Muscle of arm (tissue), 12 donors: ENCODE results near the gene KAT6B. TPM values are rescaled to one million over a fixed set of nuclear protein-coding genes. Genes with fewer than 3 reads are reported as not detected.
"Not testable (repeated sequence)": the region's sequence is repeated elsewhere in the genome, so short reads cannot be mapped to it uniquely, and the experiment has no call there.

Experiments
- DNase-seq: peaks from one replicate; pipeline ENCODE4 v3.0.0-alpha.2; 2013
- polyA plus RNA-seq, 12 donors: library from polyadenylated mRNA; unstranded; fragments of 120-200 nt; gene quantifications; one replicate each; pipeline ENCODE4 v1.2.1, GENCODE V29; 2013; ENCODE audit not compliant: insufficient read length in 12 of 12

KAT6B gene
- polyA plus RNA-seq, 12 donors: 17.6 to 37.1 (median 19.7) TPM; not detected in 1

DNA sequence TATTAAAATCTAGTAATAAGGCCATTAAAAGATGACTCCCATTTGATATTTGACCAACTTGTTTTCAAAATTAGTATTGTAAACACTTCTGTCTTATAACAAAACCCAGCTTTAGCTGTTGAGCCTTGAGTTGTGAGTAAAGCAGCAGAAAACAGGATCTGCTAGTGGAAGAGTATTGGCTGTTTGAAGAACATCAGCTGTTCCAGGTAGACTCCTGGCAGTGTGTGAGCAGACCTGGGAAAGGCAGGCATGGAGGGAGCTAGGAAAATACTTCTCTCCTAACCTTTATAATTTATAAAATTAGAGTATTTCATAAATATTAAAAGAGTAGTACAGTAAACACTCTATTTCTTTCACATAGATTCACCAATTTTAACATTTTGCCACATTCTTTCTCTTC lies 29.0 kb downstream of the KAT6B start:
- no peak for DNase-seq

DNA sequence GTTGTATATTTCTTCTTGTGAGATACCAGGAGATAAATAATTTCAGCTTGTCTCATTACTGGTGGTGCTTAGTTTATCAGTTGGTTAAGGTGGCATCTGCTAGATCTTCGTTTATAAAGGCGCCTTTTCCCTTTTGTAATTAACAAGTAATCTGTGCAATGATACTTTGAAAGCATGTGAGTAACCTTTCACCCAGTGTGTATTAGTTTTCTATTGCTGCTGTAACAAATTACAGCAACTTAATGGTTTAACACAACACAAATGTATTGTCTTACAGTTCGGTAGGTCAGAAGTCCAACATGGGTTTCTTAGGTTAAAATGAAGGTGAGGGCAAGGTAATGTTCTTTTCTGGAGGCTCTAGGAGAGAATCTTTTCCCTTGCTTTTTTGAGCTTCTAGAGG lies 30.5 kb downstream of the KAT6B start:
- DNase-seq: no peak

DNA sequence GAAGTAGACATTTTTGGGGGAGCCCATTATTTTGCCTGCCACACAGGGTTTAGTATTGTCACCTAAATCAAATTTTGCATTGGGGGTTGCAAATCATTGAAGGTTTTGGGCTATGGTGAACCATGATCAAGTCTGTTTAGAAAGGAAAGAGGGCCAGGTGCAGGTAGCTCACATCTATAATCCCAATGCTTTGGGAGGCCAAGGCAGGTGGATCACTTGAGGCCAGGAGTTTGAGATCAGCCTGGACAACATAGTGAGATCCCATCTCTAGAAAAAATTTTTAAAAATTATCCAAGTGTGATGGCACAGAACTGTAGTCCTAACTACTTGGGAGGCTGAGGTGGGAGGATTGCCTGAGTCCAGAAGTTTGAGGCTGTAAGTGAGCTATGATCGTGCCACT lies 31.2 kb downstream of the KAT6B start:
- DNase-seq: no peak

DNA sequence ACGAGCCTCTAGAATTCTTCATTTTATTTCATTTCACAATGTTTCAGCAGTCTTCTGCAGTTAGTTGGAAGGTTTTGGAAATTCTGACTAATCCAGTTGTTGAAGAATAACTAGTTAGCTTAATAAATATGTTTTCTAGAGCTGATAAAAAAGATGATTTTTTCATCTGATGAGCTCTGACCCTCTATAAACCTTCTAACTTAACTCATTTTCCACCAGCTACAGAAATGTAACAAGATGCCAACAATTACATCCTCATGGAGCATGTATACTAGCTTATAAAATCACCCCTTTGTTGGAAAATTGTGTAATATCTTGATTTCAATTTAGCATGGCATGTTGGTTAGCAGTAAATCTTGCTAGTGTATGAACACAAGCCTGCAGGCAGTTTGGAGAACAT lies 33.1 kb downstream of the KAT6B start:
- no peak for DNase-seq

DNA sequence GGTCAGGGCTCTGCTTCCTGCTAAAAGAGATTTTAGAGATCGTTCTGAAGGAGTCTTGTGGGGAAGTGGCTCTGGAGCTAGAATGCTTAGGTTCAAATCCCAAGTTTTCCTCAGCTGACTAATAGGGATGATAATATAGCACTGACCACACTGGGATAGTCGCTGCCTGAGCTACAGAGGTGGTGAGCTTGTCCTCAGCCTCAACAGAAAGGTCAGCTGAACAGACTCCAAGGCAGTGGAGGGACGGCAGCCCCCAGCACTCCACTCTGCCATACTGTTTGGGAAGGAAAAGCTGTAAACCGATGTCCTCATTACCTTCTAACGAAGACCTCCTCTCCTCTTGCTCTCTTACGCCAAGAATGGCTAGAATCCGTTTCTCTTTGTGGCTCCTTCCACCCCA lies 36.2 kb downstream of the KAT6B start:
- DNase-seq: no peak

DNA sequence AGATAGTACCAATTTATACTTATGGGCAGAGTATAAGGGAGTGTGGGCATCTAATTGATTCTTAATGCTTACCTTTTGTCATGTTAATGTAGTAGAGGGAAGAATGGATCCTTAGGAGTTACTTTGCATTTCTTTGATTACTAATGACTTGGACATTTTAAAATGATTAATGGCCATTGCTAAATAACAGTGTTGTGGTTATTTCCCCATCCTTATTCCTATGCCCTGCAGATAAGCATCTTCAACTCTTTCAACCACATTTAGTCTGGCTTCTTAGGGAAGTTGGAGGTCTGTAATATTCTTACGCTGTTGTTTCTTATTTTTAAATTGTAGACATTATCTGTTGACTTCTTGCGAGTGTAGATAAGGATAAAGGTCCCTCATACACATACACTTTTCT lies 37.2 kb downstream of the KAT6B start:
- no peak for DNase-seq

DNA sequence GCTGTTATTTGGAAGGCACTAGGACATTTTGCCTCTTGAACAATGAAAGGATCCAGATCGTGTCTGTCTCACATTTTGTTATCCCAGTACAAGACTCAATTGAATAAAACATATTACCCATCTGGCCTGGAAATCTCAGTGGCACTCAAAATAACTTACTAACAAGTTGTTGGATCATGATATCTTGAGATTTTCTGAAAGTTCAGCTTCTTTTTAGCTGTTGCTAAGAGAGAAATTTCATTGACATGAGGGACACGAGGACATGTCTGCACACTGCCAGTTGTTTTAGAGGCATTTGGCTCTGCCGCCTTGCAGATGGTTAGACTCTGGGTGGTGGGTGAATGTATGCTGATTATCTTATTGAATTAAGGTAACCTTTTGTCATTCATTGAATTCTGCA lies 41.0 kb downstream of the KAT6B start:
- DNase-seq: no peak

DNA sequence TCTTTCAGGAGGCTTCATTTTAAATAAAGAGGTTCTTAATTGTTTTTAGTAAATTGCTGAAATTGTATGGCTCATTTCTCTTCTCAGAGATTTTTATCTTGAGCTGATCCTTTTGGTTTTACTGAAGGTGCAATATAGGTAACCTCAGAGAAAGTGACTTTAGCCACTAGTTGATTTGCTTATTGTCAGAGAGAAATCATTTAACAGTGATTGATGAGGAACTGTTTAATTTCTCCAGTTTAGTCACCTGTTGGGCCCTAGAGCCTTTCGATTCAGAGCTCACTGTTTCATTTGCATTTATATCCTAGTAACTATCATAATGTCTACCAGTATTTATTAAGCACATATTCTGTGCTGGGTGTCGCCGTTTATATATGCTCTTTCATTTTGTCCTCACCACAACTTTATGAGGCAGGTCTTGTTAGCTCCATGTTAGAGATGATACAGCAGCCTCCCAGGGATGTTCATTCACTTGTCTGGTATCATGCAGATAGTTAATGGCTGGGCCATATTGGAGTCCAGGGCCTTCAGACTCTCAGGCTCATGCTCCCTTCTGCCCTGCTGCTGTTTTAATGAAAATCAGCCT lies 42.1 kb downstream of the KAT6B start:
- no peak for DNase-seq

DNA sequence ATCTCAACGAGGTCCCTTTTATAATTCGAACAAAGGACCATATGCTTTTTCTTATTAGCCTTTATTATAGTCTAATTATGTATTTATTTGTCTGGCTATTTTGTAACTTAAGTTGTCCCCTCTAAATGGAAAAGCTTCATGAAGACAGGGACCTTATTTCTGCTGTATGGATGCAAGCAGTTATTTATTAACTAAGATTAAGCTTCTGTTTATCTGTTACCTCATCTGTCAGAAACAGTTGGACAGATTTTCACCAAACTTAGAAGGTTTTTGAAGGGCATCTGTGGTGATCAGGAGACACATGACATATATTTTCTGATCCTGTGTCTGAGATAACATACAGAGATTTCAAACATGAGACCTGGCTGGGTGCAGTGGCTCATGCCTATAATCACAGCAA lies 43.2 kb downstream of the KAT6B start:
- DNase-seq: no peak

DNA sequence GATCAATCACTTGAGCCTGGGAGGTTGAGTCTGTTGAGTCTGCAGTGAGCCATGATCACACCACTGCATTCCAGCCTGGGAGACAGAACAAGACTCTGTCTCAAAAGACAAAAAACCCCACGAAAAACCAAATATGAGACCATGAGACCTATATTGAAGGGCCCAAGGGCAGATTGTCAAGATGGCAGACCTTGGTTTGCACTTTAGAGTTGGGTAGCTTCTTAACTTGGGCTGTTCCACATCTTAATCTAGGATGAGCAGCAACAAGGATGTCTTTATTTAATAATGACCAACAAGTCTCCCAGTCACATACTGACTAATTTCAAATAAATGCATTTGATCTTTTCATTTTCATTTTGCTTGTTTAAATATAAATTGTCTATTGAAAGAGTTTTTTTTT lies 43.8 kb downstream of the KAT6B start:
- DNase-seq: no peak

DNA sequence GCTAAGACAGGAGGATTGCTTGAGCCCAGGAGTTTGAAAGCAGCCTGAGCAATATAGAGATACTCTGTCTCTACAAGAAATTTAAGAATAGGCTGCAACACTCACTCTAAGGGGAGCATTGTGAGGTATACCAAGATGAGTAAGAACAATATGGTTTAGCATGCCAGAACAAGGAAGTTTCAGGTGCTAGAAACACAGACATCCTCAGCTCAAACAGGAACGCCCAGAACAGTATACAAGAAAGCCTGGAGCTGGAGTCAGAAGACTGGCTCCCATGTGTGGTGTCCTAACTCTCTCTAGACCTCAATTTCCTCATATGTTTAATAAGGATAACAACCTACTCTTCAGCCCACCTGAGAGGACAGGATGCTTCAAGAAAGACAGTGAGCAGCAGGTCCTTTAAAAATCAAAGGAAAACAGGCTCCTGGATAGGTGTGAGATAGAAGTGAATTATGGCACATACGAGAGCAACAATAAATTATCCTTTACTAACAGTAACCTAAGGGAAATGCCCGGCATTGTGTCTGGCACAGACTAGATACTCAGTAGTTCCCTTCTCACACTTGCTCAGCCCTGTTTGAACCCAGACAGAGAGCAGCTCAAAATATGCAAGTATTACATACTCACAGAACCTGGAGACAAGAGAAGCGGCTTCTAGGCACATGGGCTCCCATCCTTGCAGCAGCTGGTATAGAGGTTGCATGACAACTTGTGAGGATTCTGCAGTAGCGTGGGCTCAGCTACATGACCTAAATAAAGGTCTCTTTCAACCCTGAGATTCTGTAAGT lies 45.4 kb downstream of the KAT6B start:
- DNase-seq: no peak

DNA sequence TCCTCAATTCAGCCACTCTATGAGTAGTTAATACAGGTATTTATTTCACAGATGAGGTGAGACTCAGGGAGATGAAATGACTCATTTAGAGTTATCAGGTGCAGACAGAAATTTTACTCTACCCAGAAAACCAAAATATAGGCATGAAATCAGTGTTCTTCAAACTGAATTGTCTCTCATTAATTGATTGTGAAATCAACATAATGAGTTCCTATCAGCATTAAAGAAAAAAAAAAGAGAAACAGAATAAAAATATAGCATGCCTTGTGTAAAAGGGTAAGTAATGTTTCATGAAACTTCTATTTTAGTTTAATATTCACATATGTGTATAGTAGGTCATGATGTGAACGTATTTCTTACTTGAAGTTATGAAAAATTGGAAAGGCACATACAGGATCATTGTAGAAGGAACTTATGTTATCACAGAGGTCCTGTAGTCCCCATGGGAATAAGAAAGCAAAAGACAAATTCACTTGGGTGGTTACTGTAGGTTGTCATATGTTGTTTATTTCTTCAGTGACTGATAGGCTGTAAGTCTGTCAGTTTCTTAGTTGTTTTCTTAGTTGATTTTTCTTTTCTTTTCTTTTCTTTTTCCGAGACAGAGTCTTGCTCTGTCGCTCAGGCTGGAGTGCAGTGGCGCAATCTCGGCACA lies 47.5 kb downstream of the KAT6B start:
- no peak for DNase-seq

DNA sequence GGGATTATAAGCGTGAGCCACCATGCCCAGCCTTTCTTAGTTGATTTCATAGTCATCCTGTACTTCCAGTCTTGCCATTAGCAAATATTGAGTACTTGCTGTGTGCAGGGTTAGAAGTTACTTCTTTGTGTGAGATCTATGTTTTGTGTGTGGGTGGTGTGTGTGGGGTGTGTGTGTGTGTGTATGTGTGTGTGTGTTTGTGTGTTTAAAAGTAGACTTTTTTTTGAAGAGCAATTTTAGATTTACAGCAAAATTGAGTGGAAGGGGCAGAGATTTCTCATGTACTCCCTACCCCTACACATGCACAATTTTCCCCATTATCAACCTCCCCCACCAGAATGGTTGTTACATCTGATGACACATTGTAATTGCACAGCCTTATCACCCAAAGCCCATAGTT lies 48.2 kb downstream of the KAT6B start:
- DNase-seq: no peak

DNA sequence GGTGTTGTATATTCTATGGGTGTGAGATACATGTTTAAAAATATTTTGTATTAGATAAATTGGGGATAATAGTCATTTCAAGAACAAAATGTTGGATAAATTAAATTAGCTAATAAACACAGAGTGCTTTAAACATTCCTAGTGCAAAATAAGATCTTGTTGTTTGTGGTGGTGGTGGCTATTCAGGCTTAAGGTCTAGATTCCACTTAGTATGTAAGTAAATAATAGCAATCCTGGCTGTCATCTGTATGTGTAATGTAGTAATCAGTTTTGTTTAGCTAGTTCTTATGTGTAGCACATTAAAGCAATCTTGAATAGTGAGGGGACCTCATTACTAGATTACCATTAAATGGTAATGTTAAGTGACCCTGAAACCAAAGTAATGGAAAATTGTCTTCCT lies 48.7 kb downstream of the KAT6B start:
- no peak for DNase-seq

DNA sequence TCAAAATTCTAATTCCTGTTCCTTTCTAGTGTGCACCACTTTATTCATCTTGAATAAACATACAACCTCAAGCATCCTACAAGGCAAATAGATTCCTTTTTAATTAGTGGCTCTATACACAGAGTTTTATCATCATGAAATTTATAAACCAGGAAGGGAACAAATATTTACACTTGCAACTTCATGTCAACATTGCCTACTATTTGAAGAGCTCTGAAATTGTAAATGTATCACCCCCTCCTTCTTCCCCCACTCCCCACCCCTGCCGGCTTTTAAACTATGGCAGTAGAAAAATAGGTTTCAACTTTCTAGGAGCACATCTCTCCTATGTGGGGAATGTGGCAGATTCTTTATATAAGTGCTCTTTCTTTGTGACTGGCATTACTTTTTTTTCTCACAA lies 49.6 kb downstream of the KAT6B start:
- no peak for DNase-seq

DNA sequence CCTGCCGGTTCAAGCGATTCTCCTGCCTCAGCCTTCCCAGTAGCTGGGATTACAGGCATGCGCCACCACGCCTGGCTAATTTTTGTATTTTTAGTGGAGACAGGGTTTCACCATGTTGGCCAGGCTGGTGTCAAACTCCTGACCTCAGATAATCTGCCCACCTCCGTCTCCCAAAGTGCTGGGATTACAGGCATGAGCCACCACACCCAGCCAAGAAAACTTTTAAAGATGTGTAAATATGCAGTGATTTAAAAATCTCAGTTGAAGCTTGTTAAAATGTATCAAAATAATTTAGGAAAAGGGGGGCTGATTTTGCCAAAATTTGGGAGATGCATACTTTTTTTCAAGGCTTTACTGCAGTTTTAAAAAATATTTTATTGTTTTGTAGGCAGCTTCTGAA lies 50.7 kb downstream of the KAT6B start:
- DNase-seq: not testable (repeated sequence)

DNA sequence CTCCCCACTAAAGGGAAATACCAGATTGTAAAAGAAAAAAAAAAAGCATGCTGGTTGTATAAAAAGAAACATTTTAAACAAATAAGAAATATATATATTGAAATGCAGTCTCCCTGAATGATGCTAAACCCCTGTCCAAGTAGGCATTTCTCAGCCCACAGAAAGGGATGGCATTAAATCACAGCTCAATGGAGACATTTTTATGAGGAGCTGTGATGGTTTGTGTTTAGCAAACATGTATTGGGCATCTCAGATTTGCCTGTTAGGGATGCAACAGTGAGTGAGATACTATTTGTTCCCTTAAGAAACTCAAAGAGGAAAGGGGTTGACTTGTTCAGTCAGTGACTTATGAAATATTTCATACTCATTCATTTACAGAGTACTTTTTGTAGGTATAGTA lies 51.5 kb downstream of the KAT6B start:
- no peak for DNase-seq

DNA sequence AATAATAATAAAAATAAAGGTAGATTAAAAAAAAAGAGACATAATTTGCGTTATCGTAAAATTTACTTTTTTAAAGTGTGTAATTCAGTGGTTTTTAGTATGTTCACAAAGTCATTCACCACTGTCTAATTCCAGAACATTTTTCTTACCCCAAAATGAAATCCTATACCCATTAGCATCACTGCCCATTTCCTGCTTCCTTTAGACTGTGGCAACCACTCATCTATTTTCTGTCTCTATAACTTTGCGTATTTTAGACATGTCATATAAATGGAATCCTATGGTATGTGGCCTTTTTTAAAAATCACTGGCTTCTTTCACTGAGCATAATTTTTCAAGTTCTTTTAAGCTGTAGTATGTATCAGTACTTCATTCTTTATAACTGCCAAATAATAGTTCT lies 53.6 kb downstream of the KAT6B start:
- DNase-seq: no peak

DNA sequence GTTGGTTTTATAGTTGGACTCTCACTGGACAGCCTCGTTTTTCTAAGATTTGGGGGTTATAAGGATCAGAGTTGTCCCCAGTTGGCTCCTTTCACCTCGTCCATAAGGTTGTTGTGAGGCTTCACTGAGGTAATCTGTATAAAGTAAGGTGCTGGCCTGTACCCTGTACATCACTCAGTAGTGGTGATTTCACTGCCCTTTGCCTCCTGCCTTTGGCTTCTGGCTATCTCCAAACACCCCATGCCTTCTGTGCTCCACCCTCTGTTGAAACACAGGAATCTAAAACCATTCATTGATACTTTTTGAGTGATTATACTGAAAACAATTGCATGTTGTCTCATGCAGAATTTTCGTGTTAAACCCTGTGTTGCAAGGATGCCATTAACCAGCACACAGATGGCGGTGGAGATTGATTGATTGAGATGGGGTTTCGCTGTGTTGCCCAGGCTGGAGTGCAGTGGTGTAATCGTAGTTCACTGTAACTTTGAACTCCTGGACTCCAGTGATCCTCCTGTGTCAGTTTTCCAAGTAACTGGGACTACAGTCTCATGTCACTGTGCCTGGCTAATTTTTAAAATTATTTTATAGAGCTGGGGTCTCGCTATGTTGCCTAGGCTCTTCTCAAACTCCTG lies 55.0 kb downstream of the KAT6B start:
- no peak for DNase-seq

DNA sequence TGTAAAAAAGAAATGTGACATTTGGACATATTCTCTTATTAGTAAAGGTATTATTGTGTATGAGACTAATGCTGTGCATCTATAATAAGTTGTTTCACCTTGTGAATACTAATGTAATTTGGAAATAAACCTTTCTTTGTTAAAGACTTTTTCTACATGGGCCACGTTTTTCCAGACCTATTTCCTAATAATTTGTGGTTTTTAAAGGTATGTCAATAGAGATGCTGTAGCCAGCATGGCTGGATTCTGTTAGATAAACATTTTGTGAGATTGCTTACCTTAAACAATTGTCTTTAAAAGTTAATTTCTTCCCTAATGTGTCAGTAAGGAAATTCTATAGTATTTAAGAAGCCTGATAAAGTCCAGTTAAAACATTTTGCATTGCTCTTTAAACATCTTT lies 56.0 kb downstream of the KAT6B start:
- DNase-seq: no peak

DNA sequence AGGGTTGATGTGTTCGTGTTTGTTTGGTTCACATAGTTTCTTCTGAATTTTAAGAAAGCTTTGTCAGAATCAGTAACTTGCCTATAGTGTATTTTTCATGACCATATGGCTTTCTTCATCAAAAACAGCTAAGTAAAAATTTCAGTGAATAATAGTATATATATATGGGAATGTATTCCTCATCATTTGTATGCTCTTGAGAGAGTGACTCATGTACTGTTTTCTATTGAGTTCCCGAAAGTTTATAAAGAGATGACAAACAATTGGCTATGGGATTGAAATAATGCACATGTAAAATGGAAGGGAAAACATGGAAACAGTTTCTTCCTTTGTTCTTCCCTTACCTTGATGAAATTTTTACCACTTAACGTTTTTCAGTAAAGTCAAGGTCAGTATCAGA lies 56.4 kb downstream of the KAT6B start:
- DNase-seq: no peak

DNA sequence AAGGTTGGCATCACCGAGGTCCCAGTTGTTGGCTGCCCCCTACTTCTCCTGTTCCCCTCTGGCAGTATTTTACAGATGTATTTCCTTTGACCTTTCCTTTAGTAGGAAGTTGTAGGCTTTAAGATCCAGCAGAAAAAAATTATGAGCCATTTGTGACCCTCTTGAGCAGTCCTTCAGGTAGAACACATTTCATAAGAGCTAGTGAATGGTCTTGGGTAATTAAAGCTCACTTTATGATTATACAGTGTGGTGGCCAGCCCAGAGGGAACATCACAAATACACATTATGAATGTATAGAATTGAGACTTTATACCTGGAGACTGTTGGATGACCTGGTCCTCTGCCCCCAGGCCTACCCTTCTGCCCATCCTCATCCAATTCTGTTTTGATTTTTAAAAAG lies 57.0 kb downstream of the KAT6B start:
- no peak for DNase-seq
